Activated naive CD8-positive, alpha-beta T cell treated with anti-CD3 and anti-CD28 coated beads, Interleukin-2, amount 50 U/mL, for 24 hours (primary cell): ENCODE data around the gene TMEM37.
A peak's percentile ranks its signal among the peaks of the same experiment; 100 is the strongest.
"Not testable (repeated sequence)": the region's sequence is repeated elsewhere in the genome, so short reads cannot be mapped to it uniquely, and the experiment has no call there.

Experiments used
- ATAC-seq: fragments of 150-1000 bp; cut with Tn5 transposase; one replicate; pipeline ENCODE4 v1.10.0; 2021
- DNase-seq: peaks from one replicate; pipeline ENCODE4 v3.0.0; 2021
- H3K27ac Mint-ChIP-seq: one replicate; pipeline ENCODE4 v1.8.0; 2021; ENCODE audit warnings: mild to moderate bottlenecking, mixed read lengths
- H3K27me3 Mint-ChIP-seq: one replicate; pipeline ENCODE4 v1.8.0; 2021; ENCODE audit warnings: mixed read lengths
- H3K36me3 Mint-ChIP-seq: one replicate; pipeline ENCODE4 v1.8.0; 2021; ENCODE audit warnings: low read depth, mixed read lengths
- H3K4me1 Mint-ChIP-seq: one replicate; pipeline ENCODE4 v1.8.0; 2021; ENCODE audit warnings: mixed read lengths
- H3K4me3 Mint-ChIP-seq: one replicate; pipeline ENCODE4 v1.8.0; 2021; ENCODE audit warnings: mild to moderate bottlenecking, moderate library complexity, mixed read lengths
- H3K9me3 Mint-ChIP-seq: one replicate; pipeline ENCODE4 v1.8.0; 2021; ENCODE audit warnings: mixed read lengths

TMEM37 gene, protein sequence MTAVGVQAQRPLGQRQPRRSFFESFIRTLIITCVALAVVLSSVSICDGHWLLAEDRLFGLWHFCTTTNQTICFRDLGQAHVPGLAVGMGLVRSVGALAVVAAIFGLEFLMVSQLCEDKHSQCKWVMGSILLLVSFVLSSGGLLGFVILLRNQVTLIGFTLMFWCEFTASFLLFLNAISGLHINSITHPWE

DNA sequence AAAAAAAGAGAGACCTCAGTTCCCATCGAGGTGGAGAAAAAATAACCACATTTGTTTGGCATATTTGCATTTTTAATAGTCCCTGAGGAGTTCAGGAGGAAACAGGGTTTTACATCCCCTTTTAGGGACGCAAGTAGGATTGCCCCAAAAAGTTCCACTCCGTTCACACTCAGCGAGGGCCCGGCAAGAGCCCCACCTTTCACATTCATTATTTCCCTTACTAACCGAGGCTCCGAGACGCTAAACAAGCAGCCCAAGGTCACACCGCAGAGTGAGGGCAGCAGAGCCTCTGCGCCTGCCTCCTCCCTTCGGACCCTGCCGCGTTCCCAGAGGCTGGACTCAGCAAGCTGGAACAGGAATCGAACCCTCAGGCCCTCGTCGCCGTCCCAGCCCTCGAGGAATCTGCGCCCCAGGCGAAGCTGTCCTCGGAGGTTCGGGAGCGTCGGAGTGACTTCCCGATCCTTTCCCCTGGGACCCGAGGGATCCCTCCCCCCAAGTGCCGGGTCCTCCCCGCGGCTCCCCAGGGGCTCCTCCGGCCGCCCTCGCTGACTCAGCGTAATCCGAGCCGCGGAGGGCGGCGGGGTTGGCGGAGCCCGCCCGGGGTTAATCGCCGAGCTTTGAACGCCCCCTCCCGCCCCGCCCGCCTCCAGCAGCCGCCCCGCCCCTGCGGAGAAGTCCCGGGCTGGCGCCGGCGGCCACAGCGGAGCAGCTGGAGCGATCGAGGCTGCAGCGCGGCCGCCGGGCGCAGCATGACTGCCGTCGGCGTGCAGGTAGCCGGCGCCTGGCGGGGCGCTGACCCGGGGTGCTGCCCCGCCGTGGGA lies at the start of gene TMEM37:
TSS of gene TMEM37 (plus strand) at position 700 of the 821 bp plus-strand sequence. CDS start at position 750, 50 bp downstream.
- Mint-ChIP-seq H3K27ac (no peak within 1 kb of the TSS), H3K36me3 (no peaks in the 10 kb centered on the region), H3K9me3 (no peaks in the 10 kb centered on the region), H3K4me3 (peak within 1 kb of the TSS; percentile 41), H3K27me3 (peaks cover 57% of the 10 kb centered on the region), H3K4me1 (peaks cover 6% of the 10 kb centered on the region)
- DNase-seq (peak; percentile 15), ATAC-seq (peak; percentile 30)

DNA sequence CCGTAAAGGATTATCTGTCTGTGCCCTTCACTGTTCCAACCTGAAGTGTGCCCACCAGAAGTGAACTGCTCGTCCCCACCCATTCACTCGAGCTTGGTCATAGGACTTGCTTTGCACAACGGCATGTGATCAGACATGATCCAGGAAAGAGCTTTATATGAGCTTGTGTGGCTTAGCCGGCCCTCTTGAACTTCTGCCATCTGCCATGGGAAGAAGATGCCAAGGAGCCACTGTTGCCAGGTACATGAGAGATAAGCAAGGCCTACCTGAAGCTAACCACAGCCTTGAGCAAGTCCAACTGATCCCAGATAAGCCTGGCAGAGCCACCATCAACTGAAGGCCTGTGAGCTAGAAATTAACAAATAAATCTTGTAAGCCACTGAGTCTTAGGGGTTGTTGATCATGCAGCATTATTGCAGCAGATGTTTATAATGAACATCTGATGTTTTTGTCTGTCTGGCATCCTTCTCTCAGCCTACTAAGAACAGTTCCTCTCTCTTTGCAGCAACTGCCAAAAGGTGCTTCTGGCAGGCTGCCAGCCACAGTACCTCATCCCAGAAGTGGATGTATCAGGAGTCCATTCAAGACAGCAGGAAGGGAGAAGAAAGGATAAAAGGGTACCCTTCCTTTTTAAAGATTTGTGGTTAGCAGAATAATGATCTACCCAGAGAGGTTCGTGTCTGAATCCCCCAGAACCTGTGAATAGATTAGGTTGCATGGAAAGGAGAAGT lies 48.1 kb upstream of the TMEM37 start:
- DNase-seq (no peak), ATAC-seq (no peak)
- peaks cover 3% of the 10 kb centered on the region for H3K27me3 Mint-ChIP-seq
- peaks cover 11% of the 10 kb centered on the region for H3K4me1 Mint-ChIP-seq
- no peaks in the 10 kb centered on the region for H3K36me3 Mint-ChIP-seq
- H3K4me3 Mint-ChIP-seq = no peak overlapping the region
- H3K27ac Mint-ChIP-seq = no peak overlapping the region
- no peaks in the 10 kb centered on the region for H3K9me3 Mint-ChIP-seq

DNA sequence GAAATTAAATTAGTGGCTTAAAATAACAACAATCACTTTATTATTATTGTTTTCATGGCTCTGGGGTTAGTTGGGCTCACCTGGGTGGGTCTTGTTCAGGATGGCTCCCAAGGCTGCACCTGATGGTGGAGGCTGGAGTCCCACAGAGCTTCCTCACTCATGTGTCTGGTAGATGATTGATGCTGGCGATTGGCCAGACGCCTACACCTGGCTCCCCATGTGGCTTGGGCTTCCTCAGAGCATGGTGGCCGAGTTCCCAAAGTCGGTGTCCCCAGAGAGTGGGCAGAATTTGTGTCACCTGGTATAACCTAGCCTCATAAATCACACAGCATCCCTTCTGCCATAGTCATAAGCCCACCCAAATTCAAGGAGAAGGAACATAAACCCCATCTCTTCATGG lies 46.7 kb upstream of the TMEM37 start:
- H3K4me3 Mint-ChIP-seq = no peak overlapping the region
- H3K27ac Mint-ChIP-seq = no peak overlapping the region
- DNase-seq (no peak), ATAC-seq (no peak)
- peaks cover 11% of the 10 kb centered on the region for H3K4me1 Mint-ChIP-seq
- H3K27me3 Mint-ChIP-seq = peaks cover 3% of the 10 kb centered on the region
- H3K9me3 Mint-ChIP-seq = no peaks in the 10 kb centered on the region
- no peaks in the 10 kb centered on the region for H3K36me3 Mint-ChIP-seq

DNA sequence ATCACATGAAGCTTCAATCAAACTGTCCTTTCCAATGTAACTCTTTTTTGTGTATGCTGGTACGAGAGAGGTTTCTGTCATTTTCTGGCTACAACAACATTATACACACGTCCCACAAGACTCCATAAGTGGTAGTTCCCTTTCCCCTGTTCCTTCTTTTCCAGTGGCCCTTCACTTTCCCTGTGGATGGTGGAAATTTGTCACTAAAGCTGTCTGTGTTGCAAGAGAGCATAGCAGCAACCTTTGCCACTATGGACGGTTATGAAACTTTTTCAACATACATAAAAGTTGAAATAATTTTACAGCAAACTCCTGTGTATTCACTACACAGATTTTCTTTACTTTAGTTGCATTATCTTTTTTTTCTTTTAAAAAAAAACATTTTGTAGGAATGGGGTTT lies 46.2 kb upstream of the TMEM37 start:
- ATAC-seq = no peak
- DNase-seq = no peak
- no peak overlapping the region for H3K27ac Mint-ChIP-seq
- peaks cover 11% of the 10 kb centered on the region for H3K4me1 Mint-ChIP-seq
- no peaks in the 10 kb centered on the region for H3K36me3 Mint-ChIP-seq
- no peak overlapping the region for H3K4me3 Mint-ChIP-seq
- peaks cover 3% of the 10 kb centered on the region for H3K27me3 Mint-ChIP-seq
- no peaks in the 10 kb centered on the region for H3K9me3 Mint-ChIP-seq

DNA sequence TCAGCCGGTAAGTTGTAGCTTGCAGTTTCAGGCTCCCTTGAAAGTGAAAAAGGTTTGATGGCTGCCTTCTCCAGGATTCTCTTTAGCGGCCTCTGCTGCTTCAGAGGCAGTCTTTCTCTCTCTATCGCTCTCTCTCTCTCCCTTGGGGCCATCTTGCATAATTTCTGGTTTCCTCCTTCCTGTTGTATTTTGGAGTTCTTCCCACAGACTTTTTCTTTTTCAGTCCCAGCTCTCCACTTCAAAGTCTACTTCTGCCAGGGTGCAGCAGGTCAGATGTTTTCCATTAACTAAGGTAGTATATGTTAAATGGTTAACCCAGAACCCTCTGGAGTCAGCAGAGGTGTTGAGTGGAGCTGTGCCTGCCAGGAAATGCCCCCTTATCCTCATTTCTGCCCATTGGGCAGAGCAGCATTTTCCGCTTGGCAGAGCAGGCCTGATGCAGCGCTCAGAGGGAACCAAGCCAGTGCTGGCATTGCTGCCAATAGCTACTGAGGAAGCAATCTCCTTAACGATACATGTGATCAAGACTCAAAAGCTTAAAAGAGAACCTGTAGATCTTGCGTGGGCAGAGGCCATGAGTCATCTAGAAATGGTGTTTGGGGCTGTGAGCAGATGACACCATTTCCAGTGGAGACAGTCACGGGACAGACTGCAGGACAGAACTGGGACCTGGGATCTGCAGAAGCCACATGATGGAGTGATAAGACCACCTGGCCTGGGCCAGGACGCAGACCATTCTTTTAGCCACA lies 44.1 kb upstream of the TMEM37 start:
- ATAC-seq (peak; percentile 87), DNase-seq (peak; percentile 20)
- Mint-ChIP-seq H3K27ac (no peak overlapping the region), H3K4me3 (no peak overlapping the region), H3K27me3 (peaks cover 3% of the 10 kb centered on the region), H3K4me1 (peaks cover 11% of the 10 kb centered on the region), H3K36me3 (no peaks in the 10 kb centered on the region), H3K9me3 (no peaks in the 10 kb centered on the region)

DNA sequence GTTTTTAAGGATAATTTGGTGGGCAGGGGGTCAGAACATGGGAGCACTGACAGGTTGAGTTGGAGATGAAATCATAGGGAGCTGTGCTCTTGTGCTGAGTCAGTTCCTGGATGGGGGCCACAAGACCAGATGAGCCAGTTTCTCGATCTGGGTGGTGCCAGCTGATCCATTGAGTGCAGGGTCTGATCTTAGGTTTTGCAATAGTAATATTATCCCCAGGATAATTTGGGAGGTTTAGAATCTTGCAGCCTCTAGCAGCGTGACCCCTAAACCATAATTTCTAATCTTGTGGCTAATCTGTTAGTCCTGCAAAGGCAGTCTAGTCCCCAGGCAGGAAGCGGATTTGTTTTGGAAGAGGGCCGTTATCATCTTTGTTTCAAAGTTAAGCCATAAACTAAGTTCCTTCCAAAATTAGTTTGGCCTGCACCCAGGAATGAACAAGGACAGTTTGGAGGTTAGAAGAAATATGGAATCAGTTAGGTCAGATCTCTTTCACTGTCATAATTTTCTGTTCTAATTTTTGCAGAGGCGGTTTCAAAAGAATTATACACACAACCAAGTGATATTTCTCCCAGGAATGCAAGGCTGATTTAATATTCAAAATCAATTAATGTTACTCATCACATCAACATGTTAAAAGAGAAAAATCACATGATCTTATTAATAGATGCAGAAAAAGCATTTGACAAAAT lies 41.9 kb upstream of the TMEM37 start:
- H3K36me3 Mint-ChIP-seq = no peaks in the 10 kb centered on the region
- no peak overlapping the region for H3K27ac Mint-ChIP-seq
- no peak overlapping the region for H3K4me3 Mint-ChIP-seq
- peaks cover 11% of the 10 kb centered on the region for H3K4me1 Mint-ChIP-seq
- ATAC-seq (no peak), DNase-seq (no peak)
- no peaks in the 10 kb centered on the region for H3K9me3 Mint-ChIP-seq
- H3K27me3 Mint-ChIP-seq = peaks cover 3% of the 10 kb centered on the region

DNA sequence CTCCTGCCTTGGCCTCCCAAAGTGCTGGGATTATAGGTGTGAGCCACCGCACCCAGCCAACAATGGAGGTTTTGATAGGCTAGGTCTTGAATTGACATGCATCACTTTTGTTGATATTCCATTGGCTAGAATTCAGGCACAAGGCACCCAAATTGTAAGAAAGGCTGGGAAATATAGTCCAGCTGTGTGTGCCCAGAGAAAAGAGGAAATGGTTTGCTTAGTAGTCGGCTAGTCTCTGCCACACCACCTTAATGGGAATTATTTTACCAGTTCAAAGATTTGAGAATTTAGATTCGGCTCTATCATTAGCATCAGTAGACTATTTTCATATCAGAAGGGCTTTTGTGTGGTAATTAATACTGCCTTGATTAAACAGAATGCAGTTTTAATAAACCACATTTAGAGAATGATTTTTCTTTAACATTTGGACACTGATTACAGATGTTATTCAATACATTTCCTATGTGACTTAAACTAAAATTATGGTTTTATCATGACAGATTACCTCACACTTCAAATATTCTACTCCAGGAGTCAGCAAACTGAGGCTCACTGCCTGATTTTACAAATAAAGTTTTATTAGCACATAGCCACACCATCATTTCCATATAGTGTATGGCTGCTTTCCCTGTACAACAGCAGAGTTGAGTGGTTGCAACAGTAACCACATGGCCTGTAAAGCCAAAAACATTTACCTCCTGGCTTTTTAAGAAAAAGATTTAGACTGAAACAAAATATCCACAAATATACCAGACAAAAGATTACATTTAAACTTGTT lies 37.5 kb upstream of the TMEM37 start:
- H3K27me3 Mint-ChIP-seq = no peaks in the 10 kb centered on the region
- H3K36me3 Mint-ChIP-seq = no peaks in the 10 kb centered on the region
- H3K9me3 Mint-ChIP-seq = no peaks in the 10 kb centered on the region
- DNase-seq (no peak), ATAC-seq (no peak)
- H3K4me1 Mint-ChIP-seq = no peaks in the 10 kb centered on the region
- no peak overlapping the region for H3K27ac Mint-ChIP-seq
- no peak overlapping the region for H3K4me3 Mint-ChIP-seq

DNA sequence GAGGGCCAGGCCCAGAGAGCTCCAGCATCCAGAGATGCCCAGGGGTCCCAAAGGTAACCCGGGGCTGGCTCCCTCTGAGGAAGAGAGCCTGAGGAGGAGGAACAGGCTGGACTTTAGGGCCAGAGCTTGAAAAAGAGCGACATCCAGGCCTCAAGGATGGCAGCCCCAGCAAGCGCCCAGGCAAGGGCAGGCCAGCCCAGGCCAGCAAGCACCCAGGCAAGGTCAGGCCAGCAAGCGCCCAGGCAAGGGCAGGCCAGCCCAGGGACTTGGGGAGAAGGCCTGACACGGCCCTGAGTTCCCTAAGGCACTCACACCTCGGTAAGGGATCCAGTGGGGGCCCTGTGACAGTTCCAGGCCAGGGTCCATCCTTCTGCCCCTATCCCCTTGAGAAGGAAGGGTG lies 34.5 kb upstream of the TMEM37 start:
- no peaks in the 10 kb centered on the region for H3K9me3 Mint-ChIP-seq
- no peak overlapping the region for H3K4me3 Mint-ChIP-seq
- no peak overlapping the region for H3K27ac Mint-ChIP-seq

DNA sequence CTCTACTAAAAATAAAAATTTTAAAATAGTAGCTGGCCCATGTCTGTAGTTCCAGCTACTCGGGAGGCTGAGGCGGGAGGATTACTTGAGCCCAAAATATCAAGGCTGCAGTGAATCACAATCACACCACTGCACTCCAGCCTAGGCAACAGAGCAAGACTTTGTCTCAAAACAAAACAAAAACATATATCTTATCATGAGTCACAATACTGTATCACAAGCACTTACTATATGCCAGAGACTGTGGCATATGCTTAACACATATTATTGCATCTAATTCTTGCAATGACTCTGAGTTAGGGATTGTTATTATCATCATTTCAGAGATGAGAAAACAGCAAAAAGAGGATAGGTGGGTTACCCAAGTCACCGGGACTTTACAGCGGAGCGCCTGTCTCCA lies 29.5 kb upstream of the TMEM37 start:
- Mint-ChIP-seq H3K4me3 (no peak overlapping the region), H3K27ac (no peak overlapping the region), H3K36me3 (no peaks in the 10 kb centered on the region), H3K27me3 (no peaks in the 10 kb centered on the region), H3K9me3 (no peaks in the 10 kb centered on the region), H3K4me1 (no peaks in the 10 kb centered on the region)
- ATAC-seq = no peak
- DNase-seq = no peak

More for the DNA sequence above, 34.5 kb upstream of the TMEM37 start:
- DNase-seq (no peak), ATAC-seq (no peak)
- Mint-ChIP-seq H3K4me1 (no peaks in the 10 kb centered on the region), H3K36me3 (no peaks in the 10 kb centered on the region), H3K27me3 (no peaks in the 10 kb centered on the region)

DNA sequence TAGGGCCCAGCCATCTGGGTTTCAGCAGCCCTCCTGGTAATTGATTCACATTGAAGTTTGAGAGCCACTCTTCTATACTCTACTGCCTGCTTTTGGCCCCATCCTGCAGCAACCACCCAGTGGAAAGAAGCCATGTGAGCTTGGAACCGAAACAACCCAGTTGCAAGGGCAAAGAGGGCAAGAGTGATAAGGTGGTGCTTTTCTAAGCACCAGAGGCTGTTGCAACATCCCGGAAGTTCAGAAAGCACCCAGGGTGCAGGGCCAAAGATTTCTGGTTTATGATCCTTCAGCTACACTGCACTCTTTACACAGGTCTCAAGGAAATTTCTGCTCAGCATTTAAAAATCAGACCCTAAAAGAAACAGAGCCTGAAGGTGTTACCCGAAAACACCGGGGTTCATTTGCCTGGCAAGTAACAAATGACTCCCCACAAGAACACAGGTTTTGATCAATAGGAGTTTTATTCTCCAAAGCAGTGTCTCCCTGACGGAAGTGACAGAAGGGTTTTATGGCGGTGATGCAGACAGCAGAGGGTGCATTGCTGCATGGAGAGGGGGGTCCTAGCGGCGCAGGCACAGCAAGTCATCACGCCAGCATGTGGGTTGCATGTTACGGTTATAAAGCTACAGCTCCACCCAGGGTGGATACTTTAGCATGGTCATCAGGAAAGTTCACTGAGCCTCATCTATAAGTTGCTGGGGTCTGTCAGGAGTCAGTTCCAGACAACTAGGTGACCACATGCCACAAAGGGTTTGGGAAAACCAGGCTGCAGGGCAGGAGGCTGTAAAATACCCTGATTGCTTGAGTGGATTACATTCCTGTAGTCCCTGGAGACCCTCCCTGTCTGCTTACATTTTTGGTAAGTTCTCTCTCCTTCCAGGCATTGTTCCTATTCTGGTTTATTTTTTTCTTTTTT lies 28.8 kb upstream of the TMEM37 start:
- H3K4me3 Mint-ChIP-seq = no peak overlapping the region
- no peaks in the 10 kb centered on the region for H3K27me3 Mint-ChIP-seq
- ATAC-seq (no peak), DNase-seq (no peak)
- no peaks in the 10 kb centered on the region for H3K9me3 Mint-ChIP-seq
- H3K27ac Mint-ChIP-seq = no peak overlapping the region
- no peaks in the 10 kb centered on the region for H3K36me3 Mint-ChIP-seq
- no peaks in the 10 kb centered on the region for H3K4me1 Mint-ChIP-seq

DNA sequence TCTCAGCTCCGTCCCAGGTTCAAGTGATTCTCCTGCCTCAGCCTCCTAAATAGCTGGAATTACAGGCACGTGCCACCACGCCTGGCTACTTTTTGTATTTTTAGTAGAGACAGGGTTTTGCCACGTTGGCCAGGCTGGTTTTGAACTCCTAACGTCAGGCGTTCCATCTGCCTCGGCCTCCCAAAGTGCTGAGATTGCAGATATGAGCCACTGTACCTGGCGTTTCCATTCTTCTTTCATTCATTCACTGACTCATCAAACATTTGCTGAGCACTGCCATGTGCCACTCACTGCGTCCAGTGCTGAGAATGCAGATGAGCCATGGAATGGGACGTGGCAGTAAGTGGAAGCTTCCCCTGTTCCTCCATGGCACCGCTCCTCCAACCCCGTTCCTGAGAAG lies 28.0 kb upstream of the TMEM37 start:
- not testable (repeated sequence) for H3K27me3 Mint-ChIP-seq, H3K27ac Mint-ChIP-seq, H3K36me3 Mint-ChIP-seq, DNase-seq, H3K9me3 Mint-ChIP-seq, H3K4me3 Mint-ChIP-seq, H3K4me1 Mint-ChIP-seq, ATAC-seq

DNA sequence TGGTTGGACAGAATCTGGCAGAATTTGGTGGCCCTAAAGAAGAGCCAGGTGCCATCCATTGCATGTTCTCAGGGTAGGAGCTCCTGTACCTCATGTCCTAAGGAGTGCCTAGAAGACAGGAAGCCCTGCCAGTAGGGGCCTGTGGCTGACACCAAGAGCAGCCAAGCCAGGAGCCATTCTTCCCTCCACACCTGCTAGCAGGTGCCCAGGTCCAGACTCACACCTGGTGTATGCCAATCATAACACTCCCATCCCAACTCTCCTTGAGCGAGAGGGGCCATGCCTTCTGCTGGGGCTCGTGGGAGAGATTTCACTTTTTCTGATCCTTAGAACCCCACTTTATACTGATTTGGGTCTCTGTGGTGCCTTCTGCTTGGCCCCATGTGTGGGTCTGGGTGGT lies 26.5 kb upstream of the TMEM37 start:
- ATAC-seq = no peak
- Mint-ChIP-seq H3K4me1 (no peaks in the 10 kb centered on the region), H3K27ac (no peak overlapping the region), H3K36me3 (no peaks in the 10 kb centered on the region), H3K27me3 (no peaks in the 10 kb centered on the region), H3K9me3 (no peaks in the 10 kb centered on the region), H3K4me3 (no peak overlapping the region)
- DNase-seq = no peak
